Activated CD8-positive, alpha-beta memory T cell treated with anti-CD3 and anti-CD28 coated beads, Interleukin-2, amount 50 U/mL, for 1 hour (primary cell): ENCODE results near the gene BCDIN3D.

Experiments used
- DNase-seq: peaks from one replicate; pipeline ENCODE4 v3.0.0-alpha.2; 2020; ENCODE audit errors: extremely low read depth

Gene BCDIN3D

GRCh38 chr12:49797449-49797776 lies 45.5 kb downstream of the BCDIN3D start:
- no peak for DNase-seq

GRCh38 chr12:49796606-49797448 lies 46.1 kb downstream of the BCDIN3D start:
- DNase-seq, result no peak

GRCh38 chr12:49796155-49796554 lies 46.8 kb downstream of the BCDIN3D start:
- no peak for DNase-seq

GRCh38 chr12:49795654-49796105 lies 47.2 kb downstream of the BCDIN3D start:
- DNase-seq, result no peak

- no peak for DNase-seq
Observed at GRCh38 chr12:49794811-49795653, 47.9 kb downstream of the BCDIN3D start.

GRCh38 chr12:49794021-49794420 lies 48.9 kb downstream of the BCDIN3D start:
- DNase-seq, result no peak

GRCh38 chr12:49793620-49794019 lies 49.3 kb downstream of the BCDIN3D start:
- DNase-seq, result no peak

GRCh38 chr12:49792976-49793580 lies 49.8 kb downstream of the BCDIN3D start:
- DNase-seq, result no peak

- DNase-seq, result no peak
Observed at GRCh38 chr12:49792181-49792970, 50.5 kb downstream of the BCDIN3D start.

- no peak for DNase-seq
Observed at GRCh38 chr12:49791700-49792099, 51.2 kb downstream of the BCDIN3D start.

GRCh38 chr12:49790741-49791555 lies 52.0 kb downstream of the BCDIN3D start:
- no peak for DNase-seq

GRCh38 chr12:49789992-49790391 lies 52.9 kb downstream of the BCDIN3D start:
- no peak for DNase-seq

GRCh38 chr12:49787672-49788071 lies 55.2 kb downstream of the BCDIN3D start:
- DNase-seq, result no peak
